Measurements from ENCODE around the gene CCR7. TPM values are rescaled to one million over a fixed set of nuclear protein-coding genes. Genes with fewer than 3 reads are reported as not detected.

CCR7 gene
- total RNA-seq, 1 donor: not detected

GRCh38 chr17:40602445-40603443, 37.5 kb upstream of the CCR7 start:
- Histone ChIP-seq H3K27ac (ENCODE audit: low read depth, low read length) (no peak overlapping the region), H3K27me3 (ENCODE audit: insufficient read depth, low read length) (peaks cover 4% of the 10 kb centered on the region), H3K79me2 (ENCODE audit: insufficient read depth, low read length) (no peaks in the 10 kb centered on the region), H3K4me1 (ENCODE audit: insufficient read depth, low read length) (peaks cover 12% of the 10 kb centered on the region), H3K9me3 (ENCODE audit: low read depth, low read length) (no peaks in the 10 kb centered on the region), H2AFZ (ENCODE audit: low read length) (no peak overlapping the region), H3K4me3 (ENCODE audit: insufficient read depth, low read length) (no peak overlapping the region), H3K36me3 (ENCODE audit: insufficient read depth, low read length) (no peaks in the 10 kb centered on the region), H3K4me2 (ENCODE audit: insufficient read depth, low read length) (no peak overlapping the region), H4K20me1 (ENCODE audit: insufficient read depth, low read length) (no peaks in the 10 kb centered on the region)
- TF ChIP-seq CTCF (IDR thresholded peaks at IDR 0.05; ENCODE audit: extremely low read depth, low read depth, low read length): no peak
- DNase-seq (ENCODE audit: insufficient read length, low spot score, missing footprints): no peak

- Histone ChIP-seq H2AFZ (ENCODE audit: low read length) (no peak overlapping the region), H3K4me3 (ENCODE audit: insufficient read depth, low read length) (no peak overlapping the region), H3K36me3 (ENCODE audit: insufficient read depth, low read length) (no peaks in the 10 kb centered on the region), H4K20me1 (ENCODE audit: insufficient read depth, low read length) (no peaks in the 10 kb centered on the region), H3K4me1 (ENCODE audit: insufficient read depth, low read length) (peaks cover 12% of the 10 kb centered on the region), H3K27ac (ENCODE audit: low read depth, low read length) (no peak overlapping the region), H3K4me2 (ENCODE audit: insufficient read depth, low read length) (no peak overlapping the region), H3K9me3 (ENCODE audit: low read depth, low read length) (no peaks in the 10 kb centered on the region), H3K79me2 (ENCODE audit: insufficient read depth, low read length) (no peaks in the 10 kb centered on the region), H3K27me3 (ENCODE audit: insufficient read depth, low read length) (peaks cover 4% of the 10 kb centered on the region)
- TF ChIP-seq CTCF (IDR thresholded peaks at IDR 0.05; ENCODE audit: extremely low read depth, low read depth, low read length): no peak
- DNase-seq (ENCODE audit: insufficient read length, low spot score, missing footprints): no peak
Observed at GRCh38 chr17:40600486-40601046, 35.3 kb upstream of the CCR7 start.

GRCh38 chr17:40599468-40599763, 34.1 kb upstream of the CCR7 start:
- Histone ChIP-seq H4K20me1 (ENCODE audit: insufficient read depth, low read length) (no peaks in the 10 kb centered on the region), H3K4me3 (ENCODE audit: insufficient read depth, low read length) (peak overlapping the region; percentile 36), H3K36me3 (ENCODE audit: insufficient read depth, low read length) (no peaks in the 10 kb centered on the region), H2AFZ (ENCODE audit: low read length) (peak overlapping the region; percentile 75), H3K4me1 (ENCODE audit: insufficient read depth, low read length) (peaks cover 12% of the 10 kb centered on the region), H3K4me2 (ENCODE audit: insufficient read depth, low read length) (peak overlapping the region; percentile 45), H3K9me3 (ENCODE audit: low read depth, low read length) (no peaks in the 10 kb centered on the region), H3K27me3 (ENCODE audit: insufficient read depth, low read length) (peaks cover 4% of the 10 kb centered on the region), H3K27ac (ENCODE audit: low read depth, low read length) (no peak overlapping the region), H3K79me2 (ENCODE audit: insufficient read depth, low read length) (no peaks in the 10 kb centered on the region)
- DNase-seq (ENCODE audit: insufficient read length, low spot score, missing footprints): no peak
- TF ChIP-seq CTCF (IDR thresholded peaks at IDR 0.05; ENCODE audit: extremely low read depth, low read depth, low read length): no peak

All from osteoblast (primary cell).